Activated CD4-positive, alpha-beta T cell treated with anti-CD3 and anti-CD28 coated beads, Interleukin-2, amount 50 U/mL, for 24 hours (primary cell): ENCODE results near the gene HAUS2.
"Not testable (repeated sequence)": the region's sequence is repeated elsewhere in the genome, so short reads cannot be mapped to it uniquely, and the experiment has no call there.

Experiments used
- DNase-seq, 2 donors: peaks; one replicate each; pipeline ENCODE4 v3.0.0-alpha.2; 2020; ENCODE audit warnings: low read depth in 1 of 2, low spot score in 1 of 2

The HAUS2 gene

DNA sequence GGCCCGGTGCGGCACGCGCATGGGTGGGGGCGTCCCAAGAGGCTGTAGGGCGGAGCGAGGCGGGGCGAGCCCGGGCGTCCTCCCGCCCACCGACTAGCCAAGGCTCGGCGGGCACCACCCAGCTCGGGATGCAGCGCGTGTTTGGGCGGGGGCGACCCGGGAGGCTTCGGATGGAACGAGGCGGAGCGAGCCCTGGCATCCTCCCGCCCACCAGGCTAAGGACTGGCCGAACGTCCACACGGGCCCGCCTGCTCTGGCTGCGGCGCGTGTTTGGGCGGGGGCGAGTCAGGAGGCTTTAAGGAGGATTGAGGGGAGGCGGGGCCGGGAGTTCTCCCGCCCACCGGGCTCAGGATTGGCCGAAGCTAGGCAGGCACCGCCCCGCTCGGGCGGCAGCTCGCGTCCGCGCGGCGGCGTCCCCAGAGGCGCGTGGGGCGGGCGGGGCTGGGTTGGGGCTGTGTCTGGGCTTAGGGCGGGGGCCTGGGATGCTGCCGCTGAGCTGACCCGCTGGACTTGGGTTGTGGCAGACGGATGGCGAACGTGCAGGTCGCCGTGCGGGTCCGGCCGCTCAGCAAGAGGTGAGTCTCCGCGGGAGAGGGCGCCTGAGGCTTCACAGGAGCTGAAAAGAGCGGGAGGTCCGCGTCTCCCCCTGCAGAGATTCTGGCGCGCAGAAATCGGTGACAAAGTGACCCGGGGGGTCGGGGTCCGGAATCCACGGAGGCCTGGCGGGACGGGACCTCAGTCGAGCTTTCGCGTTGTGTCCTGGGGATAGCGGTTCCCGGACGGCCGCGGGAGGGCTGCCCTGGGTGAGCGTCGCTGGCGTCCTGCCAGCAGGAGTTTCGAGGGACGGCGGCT lies 26.8 kb downstream of the HAUS2 start, which contains the start of gene STARD9:
Gene STARD9 (plus strand): TSS at position 419 of the 852 bp plus-strand sequence. CDS start 110 bp downstream, at position 529.
- peak; percentile 90 for DNase-seq

DNA sequence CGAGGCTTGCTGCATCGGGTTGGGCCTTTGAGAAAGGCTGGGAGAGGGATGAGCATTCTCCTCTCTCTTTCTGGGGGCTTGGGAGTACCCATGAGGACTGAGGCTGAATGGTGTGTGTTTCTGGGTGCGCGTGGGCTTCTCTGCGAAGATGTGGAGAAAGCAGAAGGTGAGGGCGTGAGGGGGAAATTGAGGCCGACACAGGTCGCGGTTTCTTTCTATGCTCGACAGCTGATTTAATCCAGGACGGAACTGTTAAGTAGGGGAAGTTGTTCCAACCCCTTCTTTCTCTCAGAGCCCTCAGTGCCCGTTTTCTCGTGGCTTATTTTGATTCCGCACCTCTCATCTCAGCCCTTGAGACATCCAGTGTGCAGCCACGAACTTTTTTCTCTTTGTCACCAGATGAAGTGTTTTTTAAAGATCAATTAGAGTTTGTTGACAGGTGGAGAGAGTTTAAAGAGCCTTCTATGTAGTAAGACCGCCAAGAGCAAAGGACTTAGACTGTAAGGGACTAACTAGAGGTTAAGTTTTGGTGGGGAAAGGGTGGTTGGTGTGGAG lies 27.5 kb downstream of the HAUS2 start:
- no peak for DNase-seq

DNA sequence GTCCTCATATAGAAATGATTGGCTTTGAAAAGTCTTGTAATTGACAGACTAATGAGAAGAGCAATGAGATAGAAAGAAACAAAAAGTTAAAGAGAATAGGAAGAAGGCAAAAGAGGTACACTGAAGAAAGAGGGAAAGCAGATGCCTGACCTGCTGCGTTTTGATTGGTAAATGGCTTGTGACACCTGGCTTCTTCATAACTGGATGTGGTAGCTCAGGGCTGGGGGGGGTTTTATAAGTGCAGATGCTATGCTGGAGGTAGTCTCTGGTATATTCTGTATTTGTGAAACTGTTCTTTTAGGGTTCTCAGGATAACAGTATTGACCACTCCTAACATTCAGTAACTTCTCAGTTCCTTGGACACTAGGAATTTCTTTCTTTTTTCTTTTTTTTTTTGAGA lies 28.1 kb downstream of the HAUS2 start:
- no peak for DNase-seq

DNA sequence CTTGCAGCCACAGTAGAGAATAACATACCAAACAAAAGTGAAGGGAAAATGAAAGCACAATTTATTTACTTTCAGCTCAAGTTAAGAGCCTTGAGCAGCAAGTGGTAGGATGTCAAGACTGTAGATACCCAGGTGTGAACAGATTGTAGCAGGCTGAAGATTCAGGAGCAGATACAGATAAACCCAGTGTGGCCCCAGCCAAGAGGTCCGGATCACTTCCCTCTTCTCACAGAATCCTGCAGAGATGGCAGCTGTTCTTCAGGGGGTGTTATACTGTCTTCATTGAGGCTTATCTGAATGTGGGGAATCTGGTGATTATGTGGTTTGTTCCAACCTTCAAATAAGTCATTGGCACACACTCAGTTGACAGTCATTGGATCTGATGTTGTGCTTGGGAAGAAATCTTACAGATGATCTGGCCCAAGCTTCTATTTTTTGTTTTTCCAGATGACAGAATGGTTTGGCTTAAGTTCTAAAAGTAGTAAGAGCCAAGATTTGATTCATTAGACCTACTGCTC lies 28.9 kb downstream of the HAUS2 start:
- no peak for DNase-seq

DNA sequence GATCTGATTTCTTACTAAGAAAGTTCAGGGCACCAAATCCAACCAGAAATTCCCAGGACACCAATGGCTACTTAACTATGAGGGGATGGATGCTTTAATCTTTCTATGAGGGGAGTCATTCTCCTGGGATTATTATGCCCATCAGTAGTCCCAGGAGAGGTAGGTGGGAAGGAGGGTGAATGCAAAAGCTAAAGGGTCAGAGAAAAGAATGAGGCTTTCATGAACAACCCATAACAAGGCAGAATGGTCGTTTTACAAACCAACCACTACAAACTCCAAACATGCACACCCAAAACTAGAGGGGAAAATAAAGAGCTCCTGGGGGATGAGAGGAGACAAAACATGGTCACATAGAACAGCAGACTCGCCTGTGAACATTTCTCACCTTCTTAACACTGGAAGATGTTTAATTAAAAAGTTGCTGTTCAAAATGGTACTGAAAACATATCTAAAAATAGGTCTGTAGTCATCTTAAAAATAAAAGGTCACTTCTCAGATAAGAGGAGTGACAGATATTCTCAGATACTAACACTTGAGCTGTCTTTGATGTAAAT lies 30.4 kb downstream of the HAUS2 start:
- no peak for DNase-seq

DNA sequence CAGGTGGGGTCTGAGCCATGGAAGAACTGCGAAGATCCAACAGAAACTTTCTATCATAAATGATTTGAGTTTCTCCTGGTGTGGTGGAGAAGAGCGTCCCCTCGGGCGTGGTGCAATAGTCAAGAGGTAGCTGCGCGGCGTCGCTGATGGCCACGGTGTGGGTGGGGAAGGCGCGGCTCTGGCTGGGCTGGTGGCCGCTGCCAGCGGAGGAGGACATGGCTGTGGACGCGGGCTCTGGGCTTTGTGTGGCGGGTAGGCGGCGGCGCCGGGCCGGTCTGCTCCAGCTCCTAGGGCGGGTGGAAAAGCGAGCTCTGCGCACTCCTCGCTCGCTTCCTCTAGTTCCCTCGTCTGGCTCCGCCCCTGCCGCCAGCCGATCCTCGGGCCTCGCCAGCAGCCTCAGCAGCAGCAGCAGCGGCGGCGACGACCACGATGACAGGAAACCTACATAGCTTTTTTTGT lies 32.7 kb downstream of the HAUS2 start:
- DNase-seq, result peak; percentile 36 to 66

DNA sequence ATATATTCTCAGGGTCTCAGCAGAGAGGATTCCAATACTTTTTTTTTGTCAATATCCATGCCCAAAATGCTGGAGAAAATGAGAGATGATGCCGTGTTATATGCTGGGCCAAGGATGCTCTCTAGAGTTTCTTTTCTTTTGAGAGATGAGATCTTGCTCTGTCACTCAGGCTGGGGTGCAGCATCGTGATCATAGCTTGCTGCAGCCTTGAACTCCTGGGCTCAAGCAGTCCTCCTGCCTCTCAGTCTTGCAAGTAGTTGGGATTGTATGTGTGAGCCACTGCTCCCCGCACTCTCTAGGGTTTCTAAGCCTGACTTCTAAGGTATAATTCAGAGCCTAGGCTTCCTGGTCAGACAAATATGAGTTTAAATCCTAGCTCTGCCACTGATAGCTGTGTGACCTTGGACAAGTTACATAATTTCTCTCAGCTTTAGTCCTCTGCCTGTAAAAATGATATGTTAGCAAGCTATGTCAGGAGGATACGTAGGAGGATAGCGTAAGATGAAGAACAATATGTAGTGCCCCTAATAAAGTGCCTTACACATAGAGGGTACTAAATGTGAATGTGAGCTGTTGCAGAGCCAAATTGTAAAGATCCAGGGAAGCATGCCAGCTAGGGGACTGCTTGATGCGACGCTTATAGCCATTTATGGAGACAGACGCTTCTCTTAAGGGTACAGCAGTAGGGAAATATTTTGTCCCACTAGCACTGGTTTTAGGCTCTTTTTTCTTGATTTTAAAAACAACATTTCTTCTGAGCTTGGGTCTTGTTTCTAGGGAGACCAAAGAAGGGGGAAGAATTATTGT lies 34.1 kb downstream of the HAUS2 start:
- DNase-seq, result no peak

DNA sequence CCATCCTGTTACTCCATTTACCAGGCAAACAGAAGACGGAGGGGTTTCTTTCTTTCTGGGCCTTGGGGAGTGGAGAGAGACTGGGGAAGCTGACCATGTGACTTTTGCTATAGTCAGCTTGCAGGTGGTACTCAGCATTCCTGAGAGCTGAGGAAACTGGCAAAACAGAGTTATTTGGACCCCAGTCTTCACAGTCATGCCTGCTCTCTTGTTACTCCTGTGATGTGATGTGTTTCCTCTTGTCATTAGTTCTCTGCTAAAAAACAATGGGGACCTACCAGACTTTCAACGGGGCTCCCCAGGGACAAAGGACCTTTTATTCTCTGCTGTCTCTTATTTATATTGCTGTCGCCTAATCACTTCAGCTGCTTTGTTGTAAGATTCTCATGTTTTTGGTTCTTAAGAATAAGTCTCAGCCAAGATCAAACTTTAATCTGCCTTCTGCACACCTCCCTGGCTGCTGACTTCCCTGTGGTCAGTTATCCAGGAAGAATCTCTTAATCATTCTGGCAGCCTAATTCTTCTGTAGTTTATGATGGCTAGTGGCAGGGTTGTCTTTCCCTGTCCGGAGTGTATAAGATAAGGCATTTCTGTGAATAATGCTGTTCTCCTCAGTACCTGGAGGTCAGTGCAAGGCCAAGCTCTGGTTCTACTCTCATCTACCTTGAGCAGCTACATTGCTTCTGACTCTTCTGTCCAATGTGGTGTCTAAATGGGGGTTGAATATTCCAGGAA lies 35.6 kb downstream of the HAUS2 start:
- no peak for DNase-seq

DNA sequence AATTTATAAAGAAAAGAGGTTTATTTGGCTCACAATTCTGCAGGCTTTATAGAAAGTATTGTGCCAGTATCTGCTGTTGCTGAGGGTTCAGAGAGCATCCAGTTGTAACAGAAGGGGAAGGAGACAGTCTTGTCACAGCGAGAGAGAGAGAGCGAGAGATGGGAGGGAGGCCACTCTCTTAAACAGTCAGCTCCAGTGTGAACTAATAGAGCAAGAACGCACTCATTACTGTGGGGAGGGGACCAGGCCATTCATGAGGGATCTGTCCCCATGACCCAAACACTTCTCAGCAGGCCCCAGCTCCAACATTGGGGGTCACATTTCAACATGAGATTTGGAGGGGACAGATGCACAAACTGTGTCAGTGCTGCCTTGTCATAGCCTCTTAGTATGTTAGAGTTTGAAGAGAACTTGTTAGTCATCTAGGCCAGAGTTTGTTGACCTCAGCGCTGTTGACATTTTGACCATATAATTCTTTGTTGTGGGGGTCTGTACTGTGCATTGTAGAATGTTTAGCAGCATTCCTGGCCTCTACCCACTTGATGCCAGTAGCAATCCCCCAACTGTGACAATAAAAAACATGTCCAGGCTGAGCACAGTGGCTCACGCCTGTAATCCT lies 42.1 kb downstream of the HAUS2 start:
- no peak for DNase-seq

DNA sequence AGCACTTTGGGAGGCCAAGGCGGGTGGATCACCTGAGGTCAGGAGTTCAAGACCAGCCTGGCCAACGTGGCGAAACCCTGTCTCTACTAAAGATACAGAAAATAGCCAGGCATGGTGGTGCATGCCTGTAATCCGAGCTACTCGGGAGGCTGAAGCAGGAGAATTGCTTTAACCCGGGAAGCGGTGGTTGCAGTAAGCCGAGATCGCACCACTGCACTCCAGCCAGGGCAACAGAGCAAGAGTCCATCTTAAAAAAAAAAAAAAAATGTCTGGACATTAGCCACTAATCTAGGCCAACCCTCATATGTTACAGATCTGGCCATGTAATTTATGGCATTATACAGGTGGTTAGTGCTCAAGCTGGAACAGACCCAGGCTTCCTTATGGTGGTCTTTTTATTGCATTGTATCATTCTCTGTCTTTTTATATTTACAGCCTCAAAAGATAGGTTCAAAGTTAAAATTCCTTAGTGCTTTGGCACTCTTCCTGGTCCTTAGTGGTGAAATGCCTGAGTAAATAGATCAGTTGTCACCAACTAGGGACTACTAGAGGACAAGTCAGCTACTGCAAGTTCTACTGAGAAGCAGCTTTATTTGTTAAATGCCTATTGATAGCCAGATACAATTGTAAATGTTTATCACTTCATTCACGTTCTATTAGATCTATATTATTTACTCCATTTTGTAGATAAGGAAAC lies 42.7 kb downstream of the HAUS2 start:
- DNase-seq, result no peak

DNA sequence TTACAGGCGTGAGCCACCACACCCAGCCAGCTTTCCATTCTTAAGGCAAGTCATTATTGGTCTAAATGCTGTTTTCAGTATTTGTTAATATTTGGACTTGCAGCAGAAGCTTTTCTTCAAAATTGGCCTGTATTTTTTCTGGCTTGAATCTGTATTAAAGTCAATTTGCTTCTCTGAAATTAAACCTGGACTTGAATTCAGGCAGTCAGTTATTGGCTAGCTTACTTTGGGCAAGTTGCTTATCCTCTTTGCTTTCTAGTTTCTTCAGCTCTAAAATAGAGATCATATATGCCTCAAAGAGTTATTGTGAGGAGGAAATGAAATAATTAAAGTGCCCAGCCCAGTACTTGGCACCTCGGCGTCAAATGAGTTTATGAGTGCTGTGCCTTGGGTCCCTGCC lies 44.1 kb downstream of the HAUS2 start:
- DNase-seq, result no peak

DNA sequence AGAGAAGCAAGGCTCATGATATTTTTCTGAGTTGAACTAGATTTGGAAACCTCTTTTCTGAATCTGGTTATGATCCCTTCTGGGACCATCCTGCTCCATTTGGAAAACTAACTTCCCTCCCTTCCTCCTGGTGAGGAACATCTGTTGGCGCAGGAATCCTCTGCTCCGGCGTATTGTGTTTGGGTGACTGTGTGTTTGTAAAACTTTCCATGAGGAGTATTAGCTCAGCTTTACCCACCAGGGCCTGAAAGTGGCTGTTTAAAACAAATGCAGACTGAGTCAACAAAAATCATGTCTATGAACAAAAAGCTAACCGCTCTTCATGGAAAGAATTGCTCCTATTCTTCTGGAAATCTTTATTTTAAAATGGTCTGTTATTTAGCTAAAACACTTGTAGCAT lies 44.5 kb downstream of the HAUS2 start:
- no peak for DNase-seq

DNA sequence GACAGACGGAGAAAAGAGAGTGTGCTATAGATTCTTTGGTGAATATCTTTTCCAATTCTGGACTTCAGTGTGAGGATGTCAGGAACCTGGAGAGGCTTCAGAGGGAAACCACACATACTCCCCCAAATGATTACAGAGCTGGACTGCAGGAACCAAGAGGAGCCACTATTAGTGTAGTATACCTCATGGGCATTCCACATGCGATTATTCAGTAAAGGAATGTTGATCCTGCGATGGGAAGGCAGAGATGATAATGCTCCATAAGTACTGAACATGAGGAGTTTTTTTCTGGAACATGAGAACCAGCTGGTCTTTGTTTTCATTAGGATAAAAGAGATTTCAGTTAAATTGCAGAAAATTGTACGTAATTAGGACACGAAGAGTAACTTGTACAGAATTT lies 45.5 kb downstream of the HAUS2 start:
- no peak for DNase-seq

DNA sequence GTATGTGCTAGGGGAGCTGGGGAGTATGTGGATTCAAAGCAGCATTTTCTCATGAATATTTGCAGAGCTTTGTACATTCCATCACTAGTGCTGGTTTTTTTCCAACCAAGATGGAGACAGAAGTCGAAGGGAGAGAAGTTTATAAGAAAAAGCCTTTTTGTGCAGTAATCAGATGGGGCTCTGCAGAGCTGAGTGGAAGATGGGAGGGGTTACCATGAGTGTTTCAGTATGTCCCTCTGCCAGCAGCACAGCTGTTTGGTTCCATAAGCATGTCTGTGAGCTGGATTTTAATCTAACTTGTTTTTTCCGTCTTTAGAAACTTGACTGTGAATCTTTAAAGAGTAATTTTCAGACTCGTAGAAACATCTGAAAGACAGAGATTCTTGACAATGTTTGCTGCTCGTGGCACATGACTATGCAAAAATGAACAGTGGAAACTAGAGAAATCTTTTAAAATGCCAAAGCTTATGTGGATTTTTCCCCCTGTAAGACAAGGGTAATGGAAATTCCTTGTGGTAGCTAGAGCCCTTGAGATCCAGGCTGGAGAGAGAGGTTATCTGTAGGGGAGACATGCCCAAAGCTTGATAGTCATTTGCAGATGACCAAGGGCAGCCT lies 47.1 kb downstream of the HAUS2 start:
- no peak for DNase-seq

DNA sequence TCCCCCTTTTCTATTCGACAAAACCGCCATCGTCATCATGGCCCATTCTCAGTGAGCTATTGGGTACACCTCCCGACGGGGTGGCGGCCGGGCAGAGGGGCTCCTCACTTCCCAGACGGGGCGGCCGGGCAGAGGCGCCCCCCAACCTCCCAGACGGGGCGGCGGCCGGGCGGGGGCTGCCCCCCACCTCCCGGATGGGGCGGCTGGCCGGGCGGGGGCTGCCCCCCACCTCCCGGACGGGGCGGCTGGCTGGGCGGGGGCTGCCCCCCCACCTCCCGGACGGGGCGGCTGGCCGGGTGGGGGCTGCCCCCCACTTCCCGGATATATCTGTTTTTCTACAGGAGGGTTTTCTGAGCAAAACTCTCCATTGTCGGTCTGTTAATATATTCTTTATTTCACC lies 52.7 kb downstream of the HAUS2 start:
- DNase-seq, result not testable (repeated sequence)

DNA sequence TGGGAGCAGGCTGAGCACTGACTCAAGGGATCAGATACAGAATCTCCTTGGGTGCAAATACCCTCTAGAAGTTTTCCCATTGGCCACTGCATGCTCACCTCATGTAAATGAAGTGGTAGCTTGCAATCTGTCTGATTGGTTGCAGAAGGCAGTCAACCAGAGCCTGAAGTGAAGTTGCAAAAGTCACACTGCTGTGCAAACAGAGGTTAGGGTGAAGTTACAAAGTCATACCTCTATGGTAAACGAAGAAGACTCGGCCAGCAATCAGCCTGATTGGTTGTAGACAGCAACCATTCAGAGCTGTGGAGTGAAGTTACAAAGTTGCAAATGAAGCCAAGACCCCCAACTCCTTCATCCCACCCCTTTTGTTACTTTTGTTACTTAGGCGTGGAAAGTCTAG lies 53.9 kb downstream of the HAUS2 start:
- DNase-seq, result no peak

DNA sequence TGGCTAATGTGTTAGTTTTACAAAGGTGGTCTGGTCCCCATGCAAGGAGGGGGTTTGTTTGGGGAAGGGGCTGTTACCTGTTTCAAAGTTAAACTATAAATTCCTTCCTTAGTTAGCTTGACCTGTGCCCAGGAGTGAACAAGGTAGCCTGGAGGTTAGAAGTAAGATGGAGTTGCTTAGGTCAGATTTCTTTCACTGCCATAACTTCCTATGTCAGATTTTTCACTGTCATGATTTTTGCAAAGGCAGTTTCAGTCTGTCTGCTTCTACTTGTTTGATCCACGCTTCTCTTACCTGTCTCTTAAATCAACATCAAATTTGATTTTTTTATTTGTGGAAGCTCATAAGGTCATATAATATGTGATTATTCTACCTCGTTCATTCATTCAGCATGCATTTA lies 55.3 kb downstream of the HAUS2 start:
- DNase-seq, result no peak

DNA sequence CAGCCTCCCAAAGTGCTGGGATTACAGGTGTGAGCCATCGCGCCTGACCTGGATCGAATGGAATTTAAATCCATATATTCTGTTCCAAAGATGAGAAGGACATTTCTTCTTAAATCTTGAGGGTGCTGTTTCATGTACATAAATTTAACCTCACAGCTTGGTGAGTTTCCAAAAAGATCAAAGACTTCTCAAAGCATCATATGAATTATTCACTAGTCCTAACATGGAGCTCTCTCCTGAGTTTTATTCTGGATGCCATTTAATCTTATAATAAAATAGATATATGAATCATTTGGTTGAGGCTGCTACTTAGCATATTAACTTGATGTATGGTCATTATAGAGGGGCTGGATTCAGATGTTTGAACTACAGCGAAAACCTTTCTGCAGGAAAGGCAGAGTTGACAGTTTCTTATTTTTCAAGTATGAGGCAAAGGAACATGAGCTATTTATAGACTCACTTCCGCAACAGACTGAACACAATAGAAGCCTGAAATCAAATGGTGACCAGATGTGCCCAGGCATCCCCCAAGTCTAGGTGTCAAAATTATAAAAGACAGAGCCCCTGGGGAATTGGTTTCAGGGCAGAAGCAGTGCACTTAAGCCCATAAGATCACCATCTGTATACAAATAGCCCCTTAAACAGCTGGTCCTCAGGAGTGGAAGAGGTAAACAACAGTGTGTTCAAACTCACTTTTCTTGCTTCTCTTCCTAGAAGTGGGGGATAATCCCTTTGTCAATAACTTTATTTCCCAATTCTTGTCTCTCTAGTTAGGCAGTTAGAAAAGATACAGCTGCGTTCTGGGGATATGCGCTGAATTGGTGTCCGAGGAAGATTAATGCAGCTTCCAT lies 56.5 kb downstream of the HAUS2 start:
- DNase-seq, result no peak
